GM12891 (cell line): Measurements from ENCODE around the gene TRIM52.

Experiments
- DNase-seq: peaks from one replicate; pipeline ENCODE4 v3.0.0; 2011; ENCODE audit warnings: low spot score; ENCODE audit not compliant: insufficient read length
- FAIRE-seq: peaks from 2 replicates; lab custom pipeline; 2011; peaks lifted over from hg19 to GRCh38; lab: Jason Lieb, UNC
- PAX5 ChIP-seq: IDR thresholded peaks from 2 replicates; pipeline ENCODE4 v1.6.1; 2011; ENCODE audit warnings: low read length, moderate library complexity, mild to moderate bottlenecking; ENCODE audit not compliant: insufficient read depth, severe bottlenecking
- POLR2A ChIP-seq: IDR thresholded peaks from 2 replicates; pipeline ENCODE4 v1.6.1; 2011; ENCODE audit warnings: low read depth, low read length, control low read depth
- POLR2AphosphoS5 ChIP-seq: IDR thresholded peaks from 2 replicates; pipeline ENCODE4 v1.6.1; 2011; ENCODE audit warnings: low read depth, low read length, control low read depth
- POU2F2 ChIP-seq: IDR thresholded peaks from 2 replicates; pipeline ENCODE4 v1.6.1; 2011; ENCODE audit warnings: low read depth, mild to moderate bottlenecking, control low read depth, low read length, moderate library complexity
- SPI1 ChIP-seq: IDR thresholded peaks from 2 replicates; pipeline ENCODE4 v1.6.1; 2011; ENCODE audit warnings: low read depth, low read length, control low read depth
- TAF1 ChIP-seq: IDR thresholded peaks from 2 replicates; pipeline ENCODE4 v1.6.1; 2011; ENCODE audit warnings: low read depth, low read length, control low read depth

Gene TRIM52

GRCh38 chr5:181255276-181255675 lies 5.7 kb downstream of the TRIM52 start:
- FAIRE-seq (no peak), DNase-seq (no peak)
- TF ChIP-seq POLR2A (no peak), POU2F2 (no peak), PAX5 (no peak), SPI1 (no peak), TAF1 (no peak), POLR2AphosphoS5 (no peak)

- DNase-seq (no peak), FAIRE-seq (no peak)
Observed at GRCh38 chr5:181248277-181248676, 12.7 kb downstream of the TRIM52 start.

GRCh38 chr5:181246276-181247049 lies 14.5 kb downstream of the TRIM52 start:
- no peak for TF ChIP-seq SPI1
- TF ChIP-seq PAX5: peak; percentile 6
- TF ChIP-seq TAF1: peak; percentile 8; the same call in 1 of the 2 replicates
- TF ChIP-seq POU2F2: no peak
- peak; percentile 56; the same call in 1 of the 2 replicates for TF ChIP-seq POLR2A
- peak; percentile 37; the same call in 1 of the 2 replicates for TF ChIP-seq POLR2AphosphoS5
- FAIRE-seq (no peak), DNase-seq (peak; percentile 79)

More at GRCh38 chr5:181248277-181248676, 12.7 kb downstream of the TRIM52 start:
- TF ChIP-seq SPI1 (no peak), POLR2A (no peak), POLR2AphosphoS5 (no peak), TAF1 (no peak), PAX5 (no peak), POU2F2 (no peak)

- DNase-seq (no peak), FAIRE-seq (no peak)
- no peak; the same call in 1 of the 2 replicates for TF ChIP-seq POLR2AphosphoS5
Observed at GRCh38 chr5:181245427-181246275, 15.3 kb downstream of the TRIM52 start.

- TF ChIP-seq SPI1: no peak
- peak; percentile 100 for TF ChIP-seq TAF1
- peak; percentile 64 for TF ChIP-seq POU2F2
- TF ChIP-seq PAX5: no peak
- peak; percentile 99 for TF ChIP-seq POLR2AphosphoS5
- peak; percentile 98 for TF ChIP-seq POLR2A
- FAIRE-seq (peak; percentile 33), DNase-seq (no peak)
Observed at GRCh38 chr5:181243564-181244343, 17.2 kb downstream of the TRIM52 start, which contains the start of gene RACK1. Gene RACK1 (minus strand): TSS chr5:181243906. CDS start chr5:181243800, 106 bp downstream.

GRCh38 chr5:181243018-181243563 lies 17.9 kb downstream of the TRIM52 start:
- TF ChIP-seq POLR2AphosphoS5: no peak
- TF ChIP-seq POLR2A: no peak
- TF ChIP-seq TAF1: no peak
- no peak for TF ChIP-seq POU2F2
- TF ChIP-seq PAX5: no peak
- no peak for TF ChIP-seq SPI1
- DNase-seq (no peak), FAIRE-seq (no peak)

GRCh38 chr5:181242031-181242451 lies 18.9 kb downstream of the TRIM52 start:
- FAIRE-seq (no peak), DNase-seq (no peak)
- TF ChIP-seq SPI1 (no peak), POLR2AphosphoS5 (no peak), TAF1 (no peak), POU2F2 (no peak), PAX5 (no peak), POLR2A (no peak)

- DNase-seq: no peak
- TF ChIP-seq POLR2A (no peak), POLR2AphosphoS5 (0 out of 2 replicates have a peak, but pooled peaks have one; percentile 18), POU2F2 (no peak)
- FAIRE-seq: no peak
Observed at GRCh38 chr5:181241393-181241975, 19.5 kb downstream of the TRIM52 start.

- DNase-seq (no peak), FAIRE-seq (no peak)
- peak; percentile 40 for TF ChIP-seq POLR2AphosphoS5
- no peak for TF ChIP-seq POU2F2
Observed at GRCh38 chr5:181239062-181239663, 21.8 kb downstream of the TRIM52 start.
